ENCODE measurements around the gene KXD1. TPM values are rescaled to one million over a fixed set of nuclear protein-coding genes. Genes with fewer than 3 reads are reported as not detected.
A peak's percentile ranks its signal among the peaks of the same experiment; 100 is the strongest.

The KXD1 gene
- total and polyA plus RNA-seq, 3 donors from 2014 or later = 124 to 163 (median 133) TPM

- peak overlapping the region in 1 of 2 donors; percentile 67 for H3K27ac ChIP-seq
- H3K9me3 ChIP-seq = no peaks in the 10 kb centered on the region
- no peak overlapping the region for H3K4me3 ChIP-seq
- TF ChIP-seq POLR2A (IDR thresholded peaks at IDR 0.05) (no peak), CTCF (IDR thresholded peaks at IDR 0.05) (no peak)
- peaks cover 33% of the 10 kb centered on the region for H3K4me1 ChIP-seq
- no peaks in the 10 kb centered on the region for H3K27me3 ChIP-seq
- H3K36me3 ChIP-seq (ENCODE audit: low read depth, missing control alignments) = no peaks in the 10 kb centered on the region
- WGBS, 2 donors = 51 to 59% methylated on average over 12 to 17 of the region's 17 CpGs
- intact Hi-C loops (cut with DNase I; ENCODE audit: low total_unique reads) = no loop called here
- no peak for DNase-seq
Observed at GRCh38 chr19:18514800-18515682, 42.6 kb upstream of the KXD1 start.

GRCh38 chr19:18515959-18516358, 41.7 kb upstream of the KXD1 start:
- intact Hi-C loops (cut with DNase I; ENCODE audit: low total_unique reads) = no loop called here
- WGBS, 2 donors = 74 to 76% methylated on average over 5 of the region's 5 CpGs
- peak overlapping the region in 1 of 2 donors; percentile 67 for H3K27ac ChIP-seq

GRCh38 chr19:18517606-18518005, 40.1 kb upstream of the KXD1 start:
- H3K27ac ChIP-seq = no peak overlapping the region
- no peaks in the 10 kb centered on the region for H3K27me3 ChIP-seq
- DNase-seq = no peak
- peaks cover 35% of the 10 kb centered on the region for H3K4me1 ChIP-seq
- no peak for TF ChIP-seq CTCF (IDR thresholded peaks at IDR 0.05)
- TF ChIP-seq POLR2A (IDR thresholded peaks at IDR 0.05) = no peak
- intact Hi-C loops (cut with DNase I; ENCODE audit: low total_unique reads) = no loop called here
- 74 to 80% methylated on average over 4 of the region's 4 CpGs for WGBS, 2 donors
- H3K9me3 ChIP-seq = no peaks in the 10 kb centered on the region
- no peak overlapping the region for H3K4me3 ChIP-seq
- no peaks in the 10 kb centered on the region for H3K36me3 ChIP-seq (ENCODE audit: low read depth, missing control alignments)

More at GRCh38 chr19:18515959-18516358, 41.7 kb upstream of the KXD1 start:
- no peak for DNase-seq
- H3K27me3 ChIP-seq = no peaks in the 10 kb centered on the region
- H3K4me3 ChIP-seq = no peak overlapping the region
- TF ChIP-seq POLR2A (IDR thresholded peaks at IDR 0.05) (no peak), CTCF (IDR thresholded peaks at IDR 0.05) (no peak)
- H3K36me3 ChIP-seq (ENCODE audit: low read depth, missing control alignments) = no peaks in the 10 kb centered on the region
- H3K9me3 ChIP-seq = no peaks in the 10 kb centered on the region
- peaks cover 35% of the 10 kb centered on the region for H3K4me1 ChIP-seq

- H3K4me1 ChIP-seq = peaks cover 31% of the 10 kb centered on the region
- H3K9me3 ChIP-seq = no peaks in the 10 kb centered on the region
- WGBS, 2 donors = 95 to 97% methylated on average over 9 of the region's 9 CpGs
- H3K4me3 ChIP-seq = no peak overlapping the region
- intact Hi-C loops (cut with DNase I; ENCODE audit: low total_unique reads) = no loop called here
- H3K36me3 ChIP-seq (ENCODE audit: low read depth, missing control alignments) = no peaks in the 10 kb centered on the region
- no peak for DNase-seq
- H3K27ac ChIP-seq = no peak overlapping the region
- no peaks in the 10 kb centered on the region for H3K27me3 ChIP-seq
- TF ChIP-seq CTCF (IDR thresholded peaks at IDR 0.05) (no peak), POLR2A (IDR thresholded peaks at IDR 0.05) (no peak)
Observed at GRCh38 chr19:18518639-18519038, 39.0 kb upstream of the KXD1 start.
